Choroid plexus epithelial cell (primary cell): Measurements from ENCODE around the gene CUEDC1.
"Not testable (repeated sequence)": the region's sequence is repeated elsewhere in the genome, so short reads cannot be mapped to it uniquely, and the experiment has no call there.

Experiments used
- DNase-seq: peaks from one replicate; pipeline ENCODE4 v3.0.0-alpha.2; 2010; ENCODE audit warnings: low read depth
- H3K4me3 ChIP-seq: 2 replicates; pipeline ENCODE4 v1.5.1; 2011; ENCODE audit warnings: low read depth, mild to moderate bottlenecking, control low read depth, low read length, moderate library complexity
- CTCF ChIP-seq: conservative IDR thresholded peaks from 2 replicates; pipeline ENCODE4 v1.5.1; 2011; ENCODE audit warnings: low read depth, mild to moderate bottlenecking, control low read depth, inconsistent platforms, low read length, moderate library complexity

The CUEDC1 gene

DNA sequence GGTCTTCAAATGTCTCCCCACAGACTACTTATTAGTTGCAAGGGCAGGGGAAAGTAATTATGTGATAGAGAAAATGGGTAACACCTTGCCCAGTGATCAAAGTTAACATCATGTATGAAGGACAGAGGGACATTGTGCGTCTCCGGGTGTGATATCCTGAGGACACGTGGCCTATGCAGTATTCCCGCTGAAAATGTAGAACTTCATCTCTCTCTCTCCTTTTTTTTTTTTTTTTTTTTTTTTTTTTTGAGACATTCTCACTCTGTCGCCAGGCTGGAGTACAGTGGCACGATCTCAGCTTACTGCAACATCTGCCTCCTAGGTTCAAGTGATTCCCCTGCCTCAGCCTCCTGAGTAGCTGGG, 7.9 kb upstream of the CUEDC1 start:
- no peak overlapping the region for H3K4me3 ChIP-seq
- TF ChIP-seq CTCF = no peak
- no peak for DNase-seq

GRCh38 chr17:57962279-57963148, 7.3 kb upstream of the CUEDC1 start:
- no peak overlapping the region for H3K4me3 ChIP-seq
- TF ChIP-seq CTCF = no peak
- DNase-seq = no peak

DNA sequence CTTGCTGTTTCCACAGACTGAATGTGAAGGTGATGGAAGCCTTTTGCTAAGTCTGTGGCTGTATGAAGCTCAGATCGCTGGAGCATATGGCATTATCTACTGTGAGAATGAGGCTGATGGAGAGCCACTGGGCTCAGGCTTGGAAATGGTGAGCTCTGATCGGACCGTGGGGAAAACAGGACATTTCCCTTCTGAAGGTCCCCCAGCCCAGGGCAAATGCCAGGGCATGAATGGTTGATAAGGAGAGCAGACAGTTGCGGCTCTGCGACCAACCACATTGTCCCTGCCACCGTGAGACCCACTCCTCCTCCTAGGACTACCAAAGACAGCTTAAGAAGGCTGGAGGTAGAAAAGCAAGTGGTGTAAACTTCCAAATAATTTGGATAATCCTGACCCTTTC, 4.7 kb upstream of the CUEDC1 start:
- H3K4me3 ChIP-seq = no peak overlapping the region
- no peak for TF ChIP-seq CTCF
- no peak for DNase-seq

DNA sequence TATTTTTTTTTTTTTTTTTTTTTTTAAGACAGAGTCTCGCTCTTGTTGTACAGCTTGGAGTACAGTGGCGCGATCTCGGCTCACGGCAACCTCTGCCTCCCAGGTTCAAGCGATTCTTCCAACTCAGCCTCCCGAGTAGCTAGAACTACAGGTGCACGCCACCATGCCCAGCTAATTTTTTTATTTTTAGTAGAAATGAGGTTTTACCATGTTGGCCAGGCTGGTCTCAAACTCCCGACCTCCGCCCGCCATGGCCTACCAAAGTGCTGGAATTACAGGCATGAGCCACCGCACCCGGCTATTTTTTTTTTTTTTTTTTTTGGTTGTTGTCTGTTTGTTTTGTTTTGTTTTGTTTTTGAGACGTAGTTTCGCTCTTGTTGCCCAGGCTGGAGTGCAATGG, 3.2 kb upstream of the CUEDC1 start:
- not testable (repeated sequence) for DNase-seq, H3K4me3 ChIP-seq

GRCh38 chr17:57957886-57958285, 2.7 kb upstream of the CUEDC1 start:
- DNase-seq = no peak
- TF ChIP-seq CTCF = no peak
- no peak overlapping the region for H3K4me3 ChIP-seq

GRCh38 chr17:57957120-57957850, 2.1 kb upstream of the CUEDC1 start:
- H3K4me3 ChIP-seq = no peak overlapping the region
- no peak for TF ChIP-seq CTCF
- no peak for DNase-seq

DNA sequence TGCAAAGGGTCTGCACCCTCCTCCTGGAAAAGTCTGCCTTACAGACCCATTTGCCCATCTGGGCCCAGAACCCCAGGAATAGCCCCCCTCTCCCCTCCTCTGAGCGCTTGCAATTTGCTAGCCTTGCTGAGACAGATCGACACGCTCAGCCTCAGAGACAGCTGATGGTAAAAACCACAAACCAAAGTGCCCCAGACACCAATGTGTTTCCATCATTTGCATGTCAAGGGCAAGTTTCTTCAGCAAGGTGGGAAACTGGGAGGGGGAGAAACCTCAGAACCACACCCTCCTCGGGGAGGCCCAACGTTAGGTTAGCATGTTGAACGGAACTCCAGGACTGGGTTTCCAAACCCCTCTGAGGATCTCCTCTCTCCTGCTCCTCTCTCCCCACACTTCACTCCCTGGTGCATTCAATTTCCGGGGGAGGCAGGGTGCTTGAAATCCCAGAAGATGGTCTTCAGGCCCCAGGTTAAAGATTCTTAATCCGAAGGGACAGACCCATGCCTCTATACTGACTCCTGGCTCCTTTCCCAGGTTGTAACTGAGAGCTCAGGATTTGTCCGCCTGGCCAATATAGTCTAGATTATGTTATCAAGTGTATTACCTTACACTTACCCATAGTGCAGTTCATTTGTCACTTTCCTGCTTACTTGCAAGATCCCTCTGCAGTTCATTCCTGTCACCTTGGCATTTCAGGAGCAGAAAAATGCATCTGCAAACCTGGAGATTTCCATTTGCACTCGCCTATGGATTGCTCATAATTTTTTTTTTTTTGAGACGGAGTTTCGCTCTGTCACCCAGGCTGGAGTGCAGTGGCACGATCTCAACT, 1.3 kb upstream of the CUEDC1 start:
- no peak for DNase-seq
- TF ChIP-seq CTCF = no peak
- H3K4me3 ChIP-seq = no peak overlapping the region
